GM12891 (cell line): ENCODE measurements around the gene REEP2.

Source experiments
- PAX5 ChIP-seq: IDR thresholded peaks from 2 replicates; pipeline ENCODE4 v1.6.1; 2011; ENCODE audit warnings: low read length, moderate library complexity, mild to moderate bottlenecking; ENCODE audit not compliant: insufficient read depth, severe bottlenecking
- POLR2A ChIP-seq: IDR thresholded peaks from 2 replicates; pipeline ENCODE4 v1.6.1; 2011; ENCODE audit warnings: low read depth, low read length, control low read depth
- POLR2AphosphoS5 ChIP-seq: IDR thresholded peaks from 2 replicates; pipeline ENCODE4 v1.6.1; 2011; ENCODE audit warnings: low read depth, low read length, control low read depth
- SPI1 ChIP-seq: IDR thresholded peaks from 2 replicates; pipeline ENCODE4 v1.6.1; 2011; ENCODE audit warnings: low read depth, low read length, control low read depth
- TAF1 ChIP-seq: IDR thresholded peaks from 2 replicates; pipeline ENCODE4 v1.6.1; 2011; ENCODE audit warnings: low read depth, low read length, control low read depth

DNA sequence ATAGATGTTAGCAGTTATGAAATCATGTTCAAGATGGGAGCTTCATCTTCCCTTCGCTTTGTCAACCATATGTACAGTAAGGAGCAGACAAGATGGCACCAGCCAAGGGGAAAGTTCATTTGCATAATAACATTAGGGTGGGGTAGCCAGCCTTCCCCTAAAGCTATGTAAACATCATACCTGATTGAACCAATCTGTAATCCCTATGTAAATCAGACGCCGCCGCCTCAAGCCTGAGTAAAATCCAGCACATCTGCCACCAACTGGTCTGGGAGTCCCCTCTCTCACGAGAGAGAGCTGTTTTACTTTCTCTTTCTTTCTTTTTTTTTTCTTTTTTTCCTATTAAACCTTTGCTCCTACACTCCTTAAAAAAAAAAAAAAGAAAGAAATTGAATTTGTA is 30.8 kb upstream of the REEP2 start:
- TF ChIP-seq POLR2A (no peak), POLR2AphosphoS5 (no peak), TAF1 (no peak), SPI1 (no peak), PAX5 (no peak)
